Stimulated activated CD4-positive, alpha-beta T cell treated with anti-CD3 and anti-CD28 coated beads, Interleukin-4, amount 100 ng/mL, for 48 hours (primary cell): ENCODE data around the gene PHETA1.
"Not testable (repeated sequence)": the region's sequence is repeated elsewhere in the genome, so short reads cannot be mapped to it uniquely, and the experiment has no call there.

ENCODE experiments used
- DNase-seq, 2 donors: peaks; one replicate each; pipeline ENCODE4 v3.0.0-alpha.2; 2020; ENCODE audit warnings: low read depth in 2 of 2

Gene PHETA1

DNA sequence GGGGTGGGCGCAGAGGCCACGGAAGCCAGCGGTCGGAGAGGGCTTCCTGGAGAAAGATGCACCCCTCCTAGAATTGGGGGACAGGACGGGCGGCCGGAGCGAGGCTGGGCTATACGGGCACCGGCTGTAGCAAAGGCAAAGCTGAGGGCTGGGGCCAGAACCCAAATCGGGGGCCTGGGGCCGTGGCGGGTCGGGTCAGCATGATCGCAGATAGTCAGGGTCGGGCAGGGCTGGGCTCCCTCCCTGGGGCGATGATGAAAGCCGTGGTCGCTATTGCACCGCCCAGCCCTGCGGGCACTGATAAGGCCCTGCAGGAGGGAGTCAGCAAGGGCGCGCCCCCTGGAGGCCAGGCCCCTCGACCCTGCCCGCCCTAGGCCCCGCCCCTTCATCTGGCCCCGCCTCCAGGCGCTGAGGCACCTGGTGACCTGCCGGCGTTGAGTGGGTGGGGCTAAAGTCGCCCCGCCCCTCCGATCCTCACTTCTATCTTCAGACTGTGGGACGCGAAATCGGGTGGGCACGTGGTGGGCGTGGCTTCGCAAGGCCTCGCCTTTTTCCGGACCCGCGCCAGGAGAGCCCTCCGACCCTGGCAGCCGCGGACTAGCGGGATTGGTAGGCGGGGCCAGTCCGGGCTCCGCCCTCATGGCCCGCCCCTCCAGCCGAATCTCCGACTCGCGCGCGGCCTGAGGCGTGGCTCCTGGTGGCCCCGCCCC is 36.4 kb upstream of the PHETA1 start:
- peak; percentile 99 to 100 for DNase-seq

DNA sequence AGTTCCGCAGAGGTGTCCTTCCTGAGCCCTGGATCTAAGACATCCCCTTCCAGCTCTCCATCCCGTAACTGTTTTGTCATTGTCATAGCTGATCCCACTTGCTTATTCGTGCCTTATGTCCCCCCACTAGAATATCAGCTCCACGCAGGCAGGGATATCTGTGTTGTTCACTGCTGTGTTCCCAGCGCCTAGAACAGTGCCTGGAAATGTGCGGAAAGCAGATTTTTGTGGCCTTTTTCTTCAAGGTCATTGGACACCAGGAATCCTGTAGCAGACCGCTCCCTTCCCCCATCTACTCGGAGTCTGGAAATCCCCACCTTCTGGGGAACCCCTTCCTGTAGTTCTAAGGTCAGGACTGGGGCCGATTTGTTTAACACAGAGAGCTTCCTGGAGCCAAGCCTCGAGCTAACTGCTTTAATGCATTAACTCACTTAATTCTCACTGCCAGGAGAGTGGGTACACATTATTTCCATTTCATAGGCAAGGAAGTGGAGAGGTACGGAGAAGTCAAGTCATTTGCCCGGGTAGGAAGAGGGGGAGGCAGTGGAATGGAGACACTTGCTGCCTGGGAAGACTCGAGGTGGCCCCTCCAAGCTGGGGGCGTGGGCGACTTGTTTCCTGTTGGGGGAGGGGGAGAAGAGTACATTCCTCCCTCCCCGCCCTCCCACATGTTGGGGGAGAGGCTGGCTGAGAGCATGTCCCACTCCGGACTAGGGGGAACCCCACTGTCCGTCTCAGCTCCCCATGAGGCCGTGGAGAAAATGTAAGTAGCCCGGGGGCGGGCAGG is 35.7 kb upstream of the PHETA1 start:
- peak; percentile 67 to 69 for DNase-seq

DNA sequence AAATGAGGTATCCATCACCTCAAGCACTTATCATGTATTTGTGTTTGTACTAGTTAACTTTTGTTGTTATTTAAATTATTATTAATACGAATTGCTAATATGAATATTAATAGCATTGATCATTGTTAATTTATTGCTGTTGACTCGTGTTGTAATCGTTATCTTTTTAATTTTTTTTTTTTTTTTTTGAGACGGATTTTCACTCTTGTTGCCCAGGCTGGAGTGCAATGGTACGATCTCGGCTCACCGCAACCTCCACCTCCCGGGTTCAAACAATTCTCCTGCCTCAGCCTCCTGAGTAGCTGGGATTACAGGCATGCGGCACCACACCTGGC is 33.6 kb upstream of the PHETA1 start:
- not testable (repeated sequence) for DNase-seq

DNA sequence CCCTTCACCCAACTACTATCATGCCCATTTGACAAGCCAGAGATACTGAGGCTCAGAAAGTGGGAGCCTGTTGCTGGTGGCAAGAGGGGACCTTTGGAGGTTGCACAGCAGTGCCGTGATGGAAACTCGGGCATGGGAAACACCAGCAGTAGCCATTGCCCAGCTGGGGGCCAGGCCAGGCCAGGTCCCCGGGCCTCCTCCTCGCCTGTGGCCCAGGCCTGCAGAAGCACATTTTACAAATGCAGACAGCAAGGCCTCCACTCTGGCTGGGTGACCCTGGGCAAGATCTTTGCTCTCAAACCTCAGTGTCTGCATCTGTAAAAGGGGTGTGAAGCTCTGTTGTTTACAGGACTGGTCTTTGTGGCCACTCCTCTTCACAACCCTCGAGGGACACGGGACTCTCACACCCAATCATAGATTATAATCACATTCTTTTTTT is 32.3 kb upstream of the PHETA1 start:
- DNase-seq, result no peak

DNA sequence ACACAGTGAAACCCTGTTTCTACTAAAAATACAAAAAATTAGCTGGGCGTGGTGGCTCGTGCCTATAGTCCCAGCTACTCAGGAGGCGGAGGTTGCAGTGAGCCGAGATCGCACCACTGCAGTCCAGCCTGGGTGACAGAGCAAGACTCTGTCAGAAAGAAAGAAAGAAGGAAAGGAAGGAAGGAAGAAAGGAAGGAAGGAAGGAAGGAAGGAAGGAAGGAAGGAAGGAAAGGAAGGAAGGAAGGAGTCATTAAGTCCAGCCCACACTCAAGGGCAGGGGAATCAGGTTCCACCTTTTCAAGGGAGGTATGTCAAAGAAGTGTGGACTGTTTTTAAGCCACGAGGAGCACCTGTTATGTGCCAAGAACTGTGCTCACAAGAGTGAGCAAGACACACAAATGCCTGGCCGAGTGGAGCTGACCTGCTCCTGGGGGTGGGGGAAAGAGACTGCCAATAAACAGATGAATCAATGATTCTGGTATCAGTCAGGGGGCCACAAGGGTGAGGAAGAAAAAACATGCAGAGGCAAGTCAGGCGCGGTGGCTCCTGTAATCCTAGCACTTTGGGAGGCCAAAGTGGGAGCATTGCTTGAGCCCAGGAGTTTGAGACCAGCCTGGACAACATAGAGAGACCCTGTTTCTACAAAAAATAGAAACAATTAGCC is 31.0 kb upstream of the PHETA1 start:
- not testable (repeated sequence) for DNase-seq

DNA sequence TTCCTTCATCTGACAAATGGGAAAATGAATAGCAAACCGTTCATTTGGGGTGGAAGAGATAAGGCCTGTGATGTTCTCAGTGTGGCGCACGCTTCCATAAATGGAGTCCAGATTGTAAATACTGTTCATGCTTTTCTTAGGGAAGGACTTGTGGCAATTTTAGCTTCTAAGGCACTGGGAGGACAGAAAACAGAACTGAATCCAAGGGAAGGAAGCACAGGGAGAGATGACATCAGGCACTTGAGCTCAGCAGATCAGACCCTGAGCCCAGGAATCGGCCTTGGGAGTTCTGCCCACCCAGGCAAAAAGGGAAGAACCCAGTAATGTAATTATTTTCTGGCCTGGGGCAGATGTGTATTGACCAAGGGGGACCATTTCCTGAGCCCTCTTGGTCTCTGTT is 29.6 kb upstream of the PHETA1 start:
- no peak for DNase-seq

DNA sequence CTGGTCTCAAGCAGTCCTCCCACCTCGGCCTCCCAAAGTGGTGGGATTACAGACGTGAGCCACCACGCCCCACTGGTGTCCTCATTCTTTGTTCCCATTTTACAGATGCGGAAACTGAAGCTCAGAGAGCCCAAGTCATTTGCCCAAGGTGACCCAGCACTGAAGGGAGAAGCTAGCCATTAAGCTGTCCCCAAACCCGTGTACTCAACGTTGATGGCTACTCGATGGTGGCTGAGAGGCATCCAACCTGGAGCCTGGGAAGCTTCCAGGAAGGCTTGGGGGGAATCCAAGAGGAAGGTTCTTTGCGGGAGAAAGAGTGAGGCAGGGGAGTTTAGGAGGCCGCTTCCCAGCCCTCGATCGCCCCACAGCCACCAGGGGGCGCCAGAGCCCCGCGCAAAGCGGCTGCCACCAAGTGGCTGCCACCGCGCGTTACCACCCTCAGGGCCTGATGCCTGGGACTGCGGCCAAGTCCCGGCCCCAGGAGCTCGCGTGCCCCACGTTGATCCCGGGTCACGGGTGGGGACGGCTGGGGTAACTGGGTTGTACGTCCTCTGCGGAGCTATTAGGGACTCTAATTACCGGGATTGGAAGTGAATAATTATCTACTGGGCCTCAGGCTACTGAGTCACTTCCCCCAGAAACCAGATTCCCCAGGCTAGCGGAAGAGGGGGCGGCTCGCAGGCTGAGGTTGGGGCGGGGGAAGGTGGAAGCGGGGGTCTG is 28.0 kb upstream of the PHETA1 start:
- DNase-seq, result peak; percentile 83 to 89

DNA sequence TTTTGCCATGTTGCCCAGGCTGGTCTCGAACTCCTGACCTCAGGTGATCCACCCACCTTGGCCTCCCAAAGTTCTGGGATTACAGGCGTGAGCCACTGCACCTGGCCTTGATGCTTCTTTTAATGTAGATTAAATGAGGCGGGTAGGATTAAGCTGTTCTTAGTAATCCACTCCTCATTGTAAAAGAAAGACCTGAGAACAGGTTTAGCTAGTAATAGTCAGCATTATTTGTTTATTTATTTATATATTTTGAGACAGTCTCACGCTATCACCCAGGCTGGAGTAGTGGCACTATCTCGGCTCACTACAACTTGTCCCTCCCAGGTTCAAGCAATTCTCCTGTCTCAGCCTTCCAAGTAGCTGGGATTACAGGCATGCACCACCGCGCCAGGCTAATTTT is 27.4 kb upstream of the PHETA1 start:
- not testable (repeated sequence) for DNase-seq

DNA sequence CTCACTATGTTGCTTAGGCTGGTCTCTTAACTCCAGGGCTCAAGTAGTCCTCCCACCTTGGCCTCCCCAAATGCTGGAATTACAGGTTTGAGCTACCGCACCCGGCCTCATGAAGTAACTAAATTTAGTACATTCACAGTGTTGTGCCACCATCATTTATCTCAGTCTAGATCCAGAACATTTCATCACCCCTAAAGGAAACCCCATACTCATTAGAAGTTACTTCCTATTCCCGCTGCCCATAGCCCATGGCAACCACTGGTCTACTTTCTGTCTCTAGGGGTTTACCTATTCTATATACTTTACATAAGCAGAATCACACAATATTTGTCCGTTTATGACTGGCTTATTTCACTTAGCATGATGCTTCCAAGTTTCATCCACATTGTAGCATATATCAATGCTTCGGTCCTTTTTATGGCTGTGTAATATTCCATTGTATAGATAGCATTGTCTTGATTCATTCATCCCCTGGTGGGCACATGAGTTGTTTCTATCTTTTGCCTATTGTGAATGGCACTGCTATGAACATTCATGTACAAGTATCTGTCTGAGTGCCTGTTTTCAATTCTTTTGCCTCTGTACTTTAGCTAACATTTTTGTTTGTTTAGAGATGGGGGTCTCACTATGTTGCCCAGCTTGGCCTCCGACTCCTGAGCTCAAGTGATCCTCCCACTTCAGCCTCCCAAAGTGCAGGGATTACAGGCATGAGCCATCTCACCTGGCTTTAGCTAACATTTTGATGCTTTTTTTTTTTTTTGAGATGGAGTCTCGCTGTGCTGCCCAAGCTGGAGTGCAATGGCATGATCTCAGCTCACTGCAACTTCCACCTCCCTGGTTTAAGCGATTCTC is 26.7 kb upstream of the PHETA1 start:
- DNase-seq, result no peak

DNA sequence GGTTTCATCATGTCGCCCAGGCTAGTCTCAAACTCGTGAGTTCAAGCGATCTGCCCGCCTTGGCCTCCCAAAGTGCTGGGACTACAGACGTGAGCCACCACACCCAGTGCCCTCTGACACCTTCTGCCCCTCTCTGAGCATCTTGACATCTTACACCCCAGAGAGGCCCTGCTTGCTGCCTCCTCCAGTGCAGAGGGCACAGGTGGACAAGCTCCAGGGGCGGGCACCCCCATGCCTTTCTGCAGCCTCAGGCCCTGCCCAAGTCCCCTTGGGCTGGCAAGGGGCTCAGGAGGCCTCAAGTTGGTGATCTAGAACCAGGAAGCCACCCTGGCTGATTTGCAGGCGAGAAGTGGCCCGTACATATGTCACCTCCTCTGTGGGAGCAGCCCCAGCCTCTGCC is 25.6 kb upstream of the PHETA1 start:
- DNase-seq, result no peak

DNA sequence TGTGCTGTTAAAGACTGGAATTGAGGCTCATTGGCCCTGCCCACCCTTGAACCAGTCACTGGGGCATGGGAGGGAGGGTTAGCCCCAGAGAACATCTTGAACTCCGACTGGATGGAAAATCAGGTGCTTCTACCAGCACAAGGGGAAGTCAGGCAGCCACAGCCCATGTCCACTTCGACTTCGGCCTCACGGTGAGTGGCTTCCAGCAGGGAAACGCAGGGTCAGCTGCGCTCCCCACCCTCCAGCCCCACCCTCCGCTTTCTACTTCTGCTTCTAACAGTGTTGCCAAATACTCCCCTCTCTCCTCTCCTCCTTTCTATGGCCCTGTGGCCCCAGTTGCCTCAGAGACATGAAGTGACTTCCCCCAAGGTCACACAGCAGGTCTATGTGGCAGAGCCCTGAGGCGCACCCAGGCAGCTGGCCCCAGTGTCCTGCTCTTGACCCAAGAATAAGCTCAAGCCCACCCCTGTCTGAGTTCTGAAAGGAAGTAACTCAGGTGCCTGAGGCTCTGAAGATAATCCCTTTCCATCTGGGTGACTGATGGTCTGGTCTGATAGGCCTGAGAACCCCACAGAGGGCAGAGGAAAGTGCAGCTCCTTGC is 24.9 kb upstream of the PHETA1 start:
- no peak for DNase-seq

DNA sequence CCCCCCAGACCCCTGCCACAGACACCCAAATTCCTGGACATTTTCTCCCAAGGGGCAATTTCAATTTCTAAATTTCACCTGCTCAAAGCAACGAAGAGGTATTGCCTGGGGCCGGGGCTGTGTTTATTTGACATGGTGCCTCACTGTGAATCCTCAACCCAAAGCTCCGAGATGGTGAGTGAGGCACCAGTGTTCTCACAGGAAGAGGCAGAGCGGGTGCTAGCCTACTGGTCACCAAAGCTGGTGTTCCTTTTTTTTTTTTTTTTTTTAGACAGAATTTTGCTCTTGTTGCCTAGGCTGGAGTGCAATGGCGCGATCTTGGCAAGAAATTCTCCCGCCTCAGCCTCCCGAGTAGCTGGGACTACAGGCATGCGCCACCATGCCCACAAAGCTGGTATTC is 22.0 kb upstream of the PHETA1 start:
- no peak for DNase-seq

DNA sequence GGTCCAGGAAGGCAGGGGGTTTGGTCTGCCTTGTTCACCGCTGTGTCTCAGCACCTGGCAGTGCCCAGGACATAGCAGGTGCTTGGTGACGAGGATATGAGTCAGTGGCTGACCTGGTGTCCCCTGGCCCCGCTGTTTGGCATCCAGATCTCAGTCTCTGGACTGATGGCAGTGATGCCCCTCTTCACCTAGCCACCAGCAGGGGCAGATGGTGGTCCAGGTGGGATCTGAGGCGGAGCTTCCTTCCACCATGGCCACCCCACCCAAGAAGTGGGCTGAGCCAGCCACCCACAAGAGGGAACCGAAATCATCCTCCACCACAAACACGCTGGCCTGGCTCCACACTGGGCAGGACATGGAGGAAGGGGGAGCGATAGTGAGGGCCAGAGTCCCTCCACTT is 20.7 kb upstream of the PHETA1 start:
- no peak for DNase-seq

DNA sequence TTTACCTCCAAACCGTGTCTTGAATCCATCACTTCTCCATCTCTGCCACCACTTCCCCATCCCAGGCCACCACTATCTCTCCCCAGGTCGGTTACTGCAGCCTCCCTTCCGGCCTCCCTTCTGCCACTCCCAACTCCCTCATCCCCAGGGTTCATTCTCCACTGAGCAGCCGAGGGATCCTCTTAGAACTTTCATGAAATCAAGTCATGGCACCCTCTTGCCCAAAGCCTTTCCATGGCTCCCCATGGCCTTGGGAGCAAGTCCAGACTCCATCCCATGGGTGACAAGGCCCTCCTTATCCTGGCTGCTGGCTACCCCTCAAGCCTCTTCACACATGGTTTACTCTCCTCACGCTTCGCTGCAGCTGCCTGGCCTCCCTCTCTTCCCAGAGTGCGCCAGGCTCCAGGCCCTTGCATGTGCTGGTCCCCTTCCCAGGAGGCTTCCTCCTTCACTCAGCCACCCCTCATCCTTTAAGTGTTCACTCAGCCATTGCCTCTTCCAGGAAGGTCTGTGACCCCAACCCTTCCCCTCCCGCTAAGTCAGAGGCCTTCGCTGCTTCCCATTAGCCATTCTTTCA is 18.9 kb upstream of the PHETA1 start:
- DNase-seq, result no peak

DNA sequence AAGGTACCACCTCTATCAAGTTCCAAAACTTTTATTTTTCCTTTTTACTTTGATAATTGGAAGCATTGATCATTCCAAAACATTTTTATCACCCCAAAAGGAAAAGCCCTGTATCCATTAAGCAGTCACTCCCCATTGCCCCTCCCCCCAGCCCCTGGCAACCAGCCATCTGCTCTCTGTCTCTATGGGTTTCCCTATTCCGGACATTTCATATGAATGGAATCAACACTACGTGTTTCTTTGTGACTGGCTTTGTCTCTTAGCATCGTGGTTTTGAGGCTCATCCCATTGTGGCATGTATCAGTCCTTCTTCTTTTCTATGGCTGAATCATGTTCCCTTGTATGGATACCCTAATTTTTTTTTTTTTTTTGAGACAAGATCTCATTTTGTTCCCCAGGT is 18.0 kb upstream of the PHETA1 start:
- DNase-seq, result no peak

DNA sequence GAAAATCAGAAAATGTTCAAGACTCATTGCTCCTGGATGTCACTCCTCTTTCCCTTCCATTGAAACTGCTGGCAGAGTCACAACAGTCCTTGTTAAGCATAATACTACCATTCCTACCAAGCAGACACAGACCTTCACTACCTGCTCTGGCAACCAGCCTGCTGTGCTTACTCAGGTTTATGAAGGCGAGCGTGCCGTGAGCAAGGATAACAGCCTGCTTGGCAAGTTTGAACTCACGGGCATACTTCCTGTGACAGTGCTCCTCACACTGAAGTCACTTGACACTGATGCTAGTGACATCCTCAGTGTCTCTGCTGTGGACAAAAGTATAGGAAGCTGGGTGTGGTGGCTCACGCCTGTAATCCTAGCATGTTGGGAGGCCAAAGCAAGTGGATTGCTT is 15.7 kb upstream of the PHETA1 start:
- DNase-seq, result no peak

DNA sequence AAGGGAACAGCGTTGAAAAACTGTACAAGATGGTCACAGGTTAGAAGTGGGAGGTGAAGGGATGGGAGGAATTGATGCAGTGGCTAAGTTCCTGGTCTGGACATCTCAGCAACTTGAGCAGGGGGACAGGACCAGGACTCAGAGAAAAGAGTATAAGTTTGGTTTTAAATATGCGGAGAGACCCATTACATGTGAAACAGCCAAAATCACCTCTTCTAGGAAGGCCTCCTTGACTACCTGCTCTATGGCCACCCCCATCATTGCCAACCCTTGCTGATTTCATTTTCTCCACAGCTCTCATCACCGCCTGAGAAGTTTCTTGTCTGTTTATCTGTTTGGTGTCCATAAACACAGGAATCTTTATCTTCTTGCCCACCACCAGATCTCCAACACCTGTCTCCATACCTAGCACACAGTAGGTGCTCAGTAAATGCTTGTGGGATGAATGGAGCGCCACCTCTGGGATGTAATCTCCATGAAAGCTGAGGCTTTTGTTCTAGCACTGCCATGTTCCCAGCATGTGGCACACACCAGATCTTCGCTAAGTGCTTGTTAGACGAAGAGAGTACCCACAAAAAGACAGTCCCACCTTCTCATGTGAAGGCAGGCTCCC is 11.2 kb upstream of the PHETA1 start:
- no peak for DNase-seq

DNA sequence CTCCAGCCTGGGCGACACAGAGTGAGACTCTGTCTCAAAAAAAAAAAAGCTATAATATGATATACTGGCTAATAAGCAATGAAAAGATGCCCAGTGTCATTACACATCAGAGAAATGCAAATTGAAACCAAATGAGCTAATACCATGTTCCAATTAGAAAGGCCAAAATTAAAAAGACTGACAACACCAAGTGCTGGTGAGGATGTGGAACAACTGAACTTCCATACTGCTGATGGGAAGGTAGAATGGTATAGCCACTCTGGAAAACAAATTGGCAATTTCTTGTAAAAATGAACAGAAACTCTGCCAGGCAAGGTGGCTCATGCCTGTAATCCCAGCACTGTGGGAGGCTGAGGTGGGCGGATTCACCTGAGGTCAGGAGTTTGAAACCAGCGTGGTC is 8.5 kb upstream of the PHETA1 start:
- no peak for DNase-seq

DNA sequence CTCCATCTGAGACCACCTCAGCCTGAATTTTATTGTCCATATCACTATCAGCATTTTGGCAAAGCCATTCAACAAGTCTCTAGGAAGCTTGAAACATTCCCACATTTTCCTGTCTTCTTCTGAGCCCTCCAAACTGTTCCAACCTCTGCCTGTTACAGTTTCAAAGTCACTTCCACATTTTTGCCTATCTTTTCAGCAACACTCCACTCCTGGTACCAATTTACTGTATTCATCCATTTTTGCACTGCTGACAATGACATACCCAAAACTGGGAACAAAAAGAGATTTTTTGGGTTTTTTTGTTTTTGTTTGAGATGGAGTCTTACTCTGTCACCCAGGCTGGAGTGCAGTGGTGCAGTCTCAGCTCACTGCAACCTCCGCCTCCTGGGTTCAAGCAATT is 4.3 kb upstream of the PHETA1 start:
- DNase-seq, result not testable (repeated sequence)
